HPDE6-E6E7 (cell line): ENCODE results near the gene PDE9A.
A peak's percentile ranks its signal among the peaks of the same experiment; 100 is the strongest.

Experiments
- DNase-seq: peaks from one replicate; pipeline ENCODE4 v3.0.0; 2011; ENCODE audit warnings: missing footprints; ENCODE audit errors: extremely low spot score

The PDE9A gene

DNA sequence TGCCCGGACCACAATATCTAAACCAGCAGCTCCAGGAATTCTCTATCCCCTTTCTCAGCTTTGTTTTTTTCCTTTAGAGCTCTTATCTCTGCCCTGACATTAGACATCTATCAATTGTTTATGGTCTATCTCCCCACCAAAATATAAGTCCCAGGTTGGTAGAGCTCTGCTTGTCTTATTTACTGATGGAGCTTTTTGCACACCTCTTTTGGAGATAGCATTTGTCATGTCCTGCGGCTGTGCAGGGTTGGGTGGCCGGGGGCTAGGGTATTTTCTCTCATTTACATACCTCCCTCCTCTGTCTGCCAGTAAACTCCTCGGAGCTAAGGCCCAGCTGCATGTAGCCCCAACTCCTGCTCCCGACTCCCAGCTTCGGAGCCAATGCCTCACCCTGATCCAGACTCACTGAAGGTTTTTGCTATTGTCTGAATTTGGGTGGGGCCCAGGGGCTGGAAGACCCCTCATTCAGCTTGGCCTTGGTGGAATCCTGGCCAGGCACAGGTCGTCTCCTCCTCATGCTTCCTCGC, 11.1 kb upstream of the PDE9A start:
- no peak for DNase-seq

DNA sequence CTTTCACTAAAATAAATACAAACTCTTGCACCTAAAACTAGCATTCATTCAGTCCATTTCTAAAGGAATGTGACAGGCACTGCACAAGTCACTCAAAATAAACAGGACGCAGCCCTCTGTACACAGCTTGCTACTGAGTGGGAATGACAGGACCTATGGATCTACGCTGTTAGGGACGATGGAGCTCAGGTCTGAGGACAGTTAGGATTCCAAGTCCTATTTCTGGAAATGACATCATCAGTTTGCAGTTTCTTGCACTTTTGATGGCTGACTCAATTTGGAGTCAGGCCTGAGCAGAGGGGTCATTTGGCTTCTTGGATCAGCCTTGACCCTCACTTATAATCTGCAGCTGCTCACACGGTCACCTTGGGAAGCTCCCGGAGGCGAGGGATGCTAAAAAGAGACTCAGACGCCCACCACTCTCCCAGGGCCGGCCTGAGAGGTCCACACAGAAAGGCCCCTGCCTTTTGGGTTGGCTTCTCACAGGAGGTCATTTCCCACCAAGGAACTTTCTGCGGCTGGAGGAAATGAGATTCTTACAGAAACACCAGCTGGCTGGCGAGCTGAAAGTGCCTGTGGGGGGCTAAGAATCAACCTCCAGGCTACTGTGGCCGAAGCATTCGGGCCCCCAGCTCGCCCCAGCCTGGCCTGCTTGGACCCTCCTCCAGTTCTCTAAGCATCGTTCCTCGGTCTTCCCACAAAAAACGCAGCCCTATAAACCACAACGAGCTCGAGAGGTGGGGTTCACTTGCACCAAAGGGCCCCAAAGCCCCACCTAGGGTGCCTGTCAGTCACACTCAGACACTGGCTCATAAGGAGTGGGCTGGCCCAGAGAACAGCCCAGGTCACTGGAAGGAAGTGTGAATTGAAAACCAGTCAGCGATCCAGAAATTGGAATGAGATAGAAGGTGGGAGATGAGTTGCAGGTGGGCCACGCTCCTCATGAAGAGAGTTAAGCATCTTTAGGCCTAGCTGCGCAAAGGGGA, 8.9 kb upstream of the PDE9A start:
- DNase-seq: no peak

DNA sequence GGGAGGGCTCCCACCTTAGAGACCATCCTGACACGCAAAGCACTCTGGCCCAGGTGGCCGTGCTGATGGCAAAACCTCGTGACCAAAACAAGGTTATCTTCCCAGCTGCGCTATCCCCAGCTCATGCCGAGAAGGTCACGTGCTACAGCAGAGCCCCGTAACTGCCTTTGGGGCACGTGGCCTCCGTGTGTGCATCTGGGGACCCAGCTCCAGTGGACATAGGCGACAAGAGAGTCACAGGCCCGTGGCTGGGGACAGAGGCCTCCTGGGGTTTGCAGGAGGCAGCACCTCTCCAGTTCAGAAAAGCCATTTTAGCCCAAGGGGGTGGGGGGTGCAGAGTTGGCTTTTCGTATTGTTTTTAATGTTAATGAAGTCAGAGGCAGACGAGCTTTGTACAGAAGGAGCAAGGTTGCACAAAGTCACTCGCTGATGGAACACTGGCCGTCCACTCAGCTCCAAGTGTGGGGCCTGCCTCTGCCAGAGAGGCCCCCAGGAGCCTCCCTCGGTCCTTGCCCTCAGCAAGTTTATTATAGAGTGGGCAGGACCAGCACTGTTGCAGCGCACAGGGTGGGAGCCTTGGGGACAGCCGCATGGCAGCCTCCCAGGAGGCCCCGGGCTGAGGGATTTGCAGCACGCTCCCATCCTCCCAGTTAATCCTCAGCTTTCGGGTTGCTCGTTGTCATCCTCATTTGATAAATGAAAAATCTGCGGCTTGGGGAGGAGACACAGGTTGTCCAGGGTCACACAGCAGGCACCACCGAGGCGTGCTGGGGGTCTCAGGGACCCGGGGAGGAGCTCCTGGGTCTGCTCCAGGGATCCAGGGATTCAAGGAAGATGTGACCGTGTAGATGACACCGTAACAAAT, 8.0 kb upstream of the PDE9A start:
- no peak for DNase-seq

DNA sequence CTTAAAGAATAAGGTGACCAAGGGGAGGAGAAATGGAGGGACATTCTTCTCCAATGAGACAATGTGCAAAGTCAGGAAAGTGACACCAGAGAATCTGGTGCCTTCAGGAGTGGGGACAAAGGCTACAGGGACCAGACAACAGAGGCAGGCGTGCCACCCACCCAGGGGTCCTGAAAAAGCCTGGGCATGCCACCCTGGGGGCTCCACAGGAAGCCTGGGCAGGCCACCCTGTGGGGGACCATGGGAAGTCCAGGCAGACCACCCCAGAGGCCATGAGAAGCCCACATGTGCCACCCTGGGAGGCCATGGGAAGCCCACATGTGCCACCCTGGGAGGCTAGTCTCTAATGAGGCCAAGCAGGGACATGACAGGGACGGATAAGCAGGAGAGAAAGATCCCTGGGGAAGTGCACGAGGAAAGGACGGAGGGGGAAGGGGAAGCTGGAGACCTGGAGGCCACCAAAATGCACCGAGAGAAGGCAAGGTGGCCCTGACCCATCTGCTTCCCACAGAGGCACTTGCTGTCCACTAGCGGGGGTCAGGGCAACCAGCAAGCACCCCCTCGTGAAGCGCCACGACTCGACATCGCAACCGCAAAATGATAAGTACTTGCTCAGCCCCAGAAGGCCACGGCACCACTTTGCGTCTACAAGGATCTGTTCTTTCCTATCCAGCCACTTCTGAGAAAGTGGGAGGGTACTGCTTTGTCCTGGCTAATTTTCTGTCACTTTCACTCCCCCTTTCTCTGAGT, 7.2 kb upstream of the PDE9A start:
- no peak for DNase-seq

DNA sequence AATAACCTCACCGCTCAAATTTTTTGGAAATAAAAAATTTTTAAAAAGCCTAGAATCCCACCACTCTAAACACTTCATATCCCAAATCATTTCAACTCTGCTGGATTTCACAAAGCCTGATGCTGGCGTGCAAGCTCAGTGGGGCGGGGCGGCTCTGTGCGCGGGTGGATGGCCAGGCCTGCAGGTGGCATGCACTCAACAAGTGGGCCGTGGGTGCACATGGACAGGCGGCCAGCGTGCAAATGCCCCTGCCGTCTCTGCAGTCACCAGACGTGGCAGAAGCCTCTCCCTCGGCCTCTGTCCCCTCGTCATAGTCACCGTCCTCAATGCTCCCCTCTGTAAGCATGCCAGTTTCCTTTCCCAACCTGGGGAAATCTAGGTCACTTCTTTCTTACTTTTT, 6.6 kb upstream of the PDE9A start:
- DNase-seq: no peak

DNA sequence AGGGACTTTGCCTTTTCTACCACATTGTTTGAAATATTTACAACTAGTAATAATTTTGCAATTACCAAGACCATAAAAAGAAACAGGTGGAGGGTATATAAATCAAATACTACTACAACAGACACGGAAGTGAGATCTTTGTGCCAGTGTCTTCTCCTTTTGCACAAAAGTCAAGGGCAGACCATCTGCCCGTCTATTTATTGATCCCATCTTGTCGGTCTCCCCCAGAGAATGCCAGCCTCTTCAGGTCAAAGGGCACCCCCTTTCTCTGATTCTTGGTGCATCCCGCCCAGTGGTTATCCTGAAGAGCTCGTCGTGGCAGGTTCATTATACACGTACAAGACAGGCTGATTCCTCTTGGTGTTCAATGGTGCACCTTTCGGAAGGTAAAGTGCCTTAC, 4.8 kb upstream of the PDE9A start:
- DNase-seq: no peak

DNA sequence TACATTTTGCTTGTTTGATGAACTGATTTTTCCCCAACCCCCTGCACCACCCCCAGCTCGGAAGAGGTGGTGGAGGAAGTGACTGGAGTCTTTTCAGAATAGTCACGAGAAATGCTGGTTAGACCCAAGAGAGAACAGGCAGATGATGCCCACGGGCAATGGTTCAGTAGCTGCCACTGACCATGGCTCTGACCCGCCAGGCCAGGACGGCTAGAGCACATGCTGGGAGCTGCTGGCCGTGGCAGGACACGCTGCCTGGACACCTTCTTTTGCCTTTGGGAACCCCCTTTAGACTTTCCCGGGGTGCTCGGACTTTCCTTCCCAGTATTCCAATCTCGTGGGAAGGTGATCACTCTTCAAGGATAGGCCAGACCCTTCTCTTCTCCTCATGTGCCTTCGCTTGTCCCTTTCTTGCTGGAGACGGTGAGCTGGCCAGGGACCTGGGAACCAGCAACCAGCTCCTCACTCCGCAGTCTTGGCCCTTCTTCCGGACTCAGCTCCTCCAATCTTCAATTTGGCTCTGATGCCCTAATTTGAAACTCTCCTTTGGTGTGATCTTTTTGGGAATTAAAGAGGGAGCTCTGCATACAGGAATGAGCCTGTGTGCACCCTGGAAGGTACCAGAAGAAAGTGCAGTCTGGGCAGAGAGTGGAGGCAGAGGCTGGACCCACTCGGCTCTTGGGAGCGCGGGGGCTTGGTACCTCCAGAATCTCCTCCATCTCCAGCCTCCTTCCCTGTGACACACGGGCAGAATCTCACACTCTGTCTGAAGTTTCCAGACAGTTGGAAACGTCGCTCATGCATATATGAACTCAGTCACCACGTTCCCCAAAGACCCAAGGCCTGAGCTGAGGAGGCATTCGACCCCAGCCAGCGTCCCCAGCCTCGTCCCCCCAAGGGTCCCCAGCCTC, 4.0 kb upstream of the PDE9A start:
- DNase-seq: no peak

DNA sequence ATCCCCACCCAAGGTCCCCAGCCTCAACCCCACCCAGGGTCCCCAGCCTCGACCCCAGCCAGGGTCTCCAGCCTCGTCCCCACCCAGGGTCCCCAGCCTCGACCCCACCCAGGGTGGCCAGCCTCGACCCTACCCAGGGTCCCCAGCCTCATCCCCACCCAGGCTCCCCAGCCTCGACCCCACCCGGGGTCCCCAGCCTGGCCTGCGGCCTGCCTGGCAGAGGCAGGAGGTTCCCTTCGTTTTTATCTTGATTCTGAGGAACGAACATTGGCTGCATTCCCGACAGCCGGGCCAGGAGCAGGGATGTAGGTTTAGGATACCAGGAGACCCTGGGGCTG, 3.4 kb upstream of the PDE9A start:
- DNase-seq: no peak

DNA sequence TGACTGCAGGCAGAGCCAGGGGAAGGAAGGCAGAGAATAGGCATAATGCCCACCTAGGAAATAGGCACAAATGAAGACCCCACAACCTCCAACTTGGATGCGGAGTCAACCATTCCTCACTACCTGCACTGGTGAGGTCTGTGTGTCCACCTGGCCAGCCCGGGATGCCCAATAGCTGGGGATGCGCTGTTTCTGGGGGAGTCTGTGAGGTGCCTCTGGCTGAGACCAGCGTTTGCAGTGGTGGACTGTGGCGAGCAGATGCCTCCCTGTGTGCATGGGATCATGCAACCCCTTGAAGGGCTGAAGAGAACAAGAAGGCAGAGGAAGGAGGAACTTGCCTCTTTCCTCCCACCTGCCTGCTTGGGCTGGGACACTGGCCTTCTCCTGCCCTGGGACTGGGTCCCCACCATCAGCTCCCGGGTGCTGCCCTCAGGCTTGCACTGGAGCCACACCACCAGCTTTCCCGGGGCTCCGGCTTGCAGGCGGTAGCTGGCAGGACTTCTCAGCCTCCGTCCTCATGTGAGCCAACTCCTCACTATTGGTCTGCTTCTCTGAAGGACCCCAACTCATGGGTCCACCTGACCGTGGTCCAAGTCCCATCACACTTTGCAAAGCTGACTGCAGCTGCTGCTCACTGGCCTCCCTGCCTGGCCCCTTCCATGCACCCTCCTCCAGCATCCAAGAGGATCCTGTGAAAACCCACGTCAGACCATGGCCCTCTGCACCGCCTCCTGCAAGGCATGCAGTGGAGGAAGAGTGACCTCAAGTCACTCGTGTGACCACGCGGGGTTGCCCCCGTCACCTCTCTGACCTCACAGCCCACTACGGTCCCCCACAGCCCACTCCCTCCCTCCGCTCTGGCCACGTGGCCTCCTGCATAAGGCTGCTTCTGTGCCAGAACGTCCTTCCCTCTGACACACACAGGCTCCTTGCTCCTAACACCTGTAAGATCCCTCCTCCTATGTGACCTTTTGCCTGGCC, 2.7 kb upstream of the PDE9A start:
- no peak for DNase-seq

DNA sequence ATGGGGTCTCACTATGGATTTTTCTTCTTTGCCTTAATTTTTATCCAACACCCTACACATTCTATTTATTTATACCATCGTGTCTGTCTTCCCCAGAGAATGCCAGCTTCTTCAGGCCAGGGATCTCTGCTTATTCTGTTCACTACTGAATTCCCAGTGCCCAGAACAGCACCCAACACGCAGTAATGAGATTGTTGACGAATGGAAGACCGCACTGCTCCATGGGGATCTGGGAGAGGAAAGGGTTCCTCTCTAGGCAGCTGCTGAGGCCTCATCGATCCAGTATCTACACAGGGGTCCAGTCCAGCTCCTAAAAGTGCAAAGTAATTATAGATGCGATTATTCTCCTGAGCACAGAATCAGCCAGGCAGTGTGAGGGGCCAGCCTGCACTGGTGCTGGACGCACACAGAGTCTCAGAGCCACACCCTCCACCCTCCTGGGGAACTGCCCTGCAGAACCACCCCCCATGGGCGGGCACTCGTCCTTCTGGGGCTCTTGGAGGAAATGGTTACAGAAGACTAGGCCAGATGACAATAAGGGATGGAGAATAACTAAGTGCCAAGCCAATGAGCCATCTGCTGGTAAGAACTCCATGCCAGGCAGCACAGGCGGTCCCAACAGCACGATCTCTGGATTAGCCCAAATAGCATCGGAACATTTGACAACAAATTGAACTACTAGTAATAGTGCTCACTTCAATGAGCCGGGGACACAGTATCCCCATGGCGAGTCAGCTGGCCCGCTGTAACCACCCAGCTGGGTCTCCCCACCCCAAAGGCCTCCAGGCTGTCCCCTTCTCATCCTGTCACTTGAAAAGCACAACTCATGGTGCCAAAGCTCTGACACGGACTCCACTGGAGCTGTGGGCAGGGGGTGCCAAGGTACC, 1.7 kb upstream of the PDE9A start:
- DNase-seq: no peak

DNA sequence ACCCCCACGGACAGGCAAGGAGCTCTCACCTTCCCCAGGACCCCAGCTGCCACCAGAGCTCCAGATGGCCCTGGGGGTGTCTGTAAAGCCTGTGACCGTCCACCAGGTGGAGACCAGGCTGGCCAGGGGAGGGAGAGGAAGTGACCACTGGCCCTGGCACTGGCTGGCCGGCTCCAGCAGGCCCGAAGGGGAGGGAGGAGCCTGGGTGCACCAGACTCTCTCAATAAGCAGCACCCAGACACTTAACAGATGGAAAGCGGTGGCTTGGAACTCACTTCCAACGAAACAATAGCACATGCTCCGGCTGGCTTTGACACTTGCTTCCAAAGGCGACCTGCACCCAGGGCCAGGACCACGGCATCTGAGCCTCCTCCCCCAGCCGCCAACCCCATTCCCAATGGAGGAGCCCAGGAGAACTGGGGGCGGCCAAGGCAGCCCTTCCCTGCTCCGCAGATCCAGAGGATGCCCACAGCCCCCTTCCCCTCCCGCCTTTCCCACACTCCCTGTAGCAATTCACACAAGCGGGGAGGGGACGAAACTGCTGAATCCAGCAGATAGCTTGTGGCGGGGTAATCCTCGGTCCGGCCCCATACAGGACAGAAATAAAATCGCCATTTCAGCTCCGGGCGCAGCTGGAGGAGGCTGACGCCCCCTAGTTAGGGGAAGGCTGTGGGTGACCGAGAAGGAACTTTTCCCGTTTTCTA, 742 bp upstream of the PDE9A start:
- DNase-seq: peak; percentile 39

DNA sequence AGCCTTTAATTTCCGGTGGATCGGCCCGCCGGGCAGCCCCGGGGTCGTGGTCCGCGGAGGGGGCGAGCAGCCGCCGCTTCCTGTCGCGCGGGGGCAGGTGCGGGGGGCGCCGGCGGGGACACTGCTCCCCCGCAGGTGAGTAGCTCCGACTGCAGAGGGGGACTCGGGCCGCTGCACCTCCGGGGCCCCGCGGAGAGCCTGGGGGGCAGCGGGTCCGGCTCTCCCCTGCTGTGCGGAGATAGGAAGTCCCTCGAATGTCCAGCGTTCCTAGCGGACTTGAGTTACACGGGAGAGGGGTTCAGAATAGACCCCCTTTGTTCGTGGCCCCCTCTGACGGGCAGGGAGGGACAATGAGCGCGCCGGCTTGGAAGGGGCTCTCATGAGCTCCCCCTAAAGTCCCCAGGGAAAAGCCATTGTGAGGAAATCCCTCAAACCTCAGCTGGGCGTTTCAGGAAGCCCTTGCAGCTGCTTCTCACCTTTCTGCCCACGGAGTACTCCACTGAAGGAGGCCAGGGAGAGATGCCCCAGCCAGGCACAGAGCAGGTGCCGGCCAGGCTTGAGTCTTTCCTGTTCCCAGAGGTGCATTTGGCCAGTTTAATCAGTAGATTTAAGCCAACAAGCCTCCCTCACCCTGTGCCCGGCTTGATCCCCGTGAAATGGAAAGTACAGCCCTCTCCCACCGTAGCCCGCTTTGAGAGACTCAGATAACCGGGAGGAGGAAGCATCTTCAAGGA, 925 bp downstream of the PDE9A start:
- DNase-seq: peak; percentile 43

DNA sequence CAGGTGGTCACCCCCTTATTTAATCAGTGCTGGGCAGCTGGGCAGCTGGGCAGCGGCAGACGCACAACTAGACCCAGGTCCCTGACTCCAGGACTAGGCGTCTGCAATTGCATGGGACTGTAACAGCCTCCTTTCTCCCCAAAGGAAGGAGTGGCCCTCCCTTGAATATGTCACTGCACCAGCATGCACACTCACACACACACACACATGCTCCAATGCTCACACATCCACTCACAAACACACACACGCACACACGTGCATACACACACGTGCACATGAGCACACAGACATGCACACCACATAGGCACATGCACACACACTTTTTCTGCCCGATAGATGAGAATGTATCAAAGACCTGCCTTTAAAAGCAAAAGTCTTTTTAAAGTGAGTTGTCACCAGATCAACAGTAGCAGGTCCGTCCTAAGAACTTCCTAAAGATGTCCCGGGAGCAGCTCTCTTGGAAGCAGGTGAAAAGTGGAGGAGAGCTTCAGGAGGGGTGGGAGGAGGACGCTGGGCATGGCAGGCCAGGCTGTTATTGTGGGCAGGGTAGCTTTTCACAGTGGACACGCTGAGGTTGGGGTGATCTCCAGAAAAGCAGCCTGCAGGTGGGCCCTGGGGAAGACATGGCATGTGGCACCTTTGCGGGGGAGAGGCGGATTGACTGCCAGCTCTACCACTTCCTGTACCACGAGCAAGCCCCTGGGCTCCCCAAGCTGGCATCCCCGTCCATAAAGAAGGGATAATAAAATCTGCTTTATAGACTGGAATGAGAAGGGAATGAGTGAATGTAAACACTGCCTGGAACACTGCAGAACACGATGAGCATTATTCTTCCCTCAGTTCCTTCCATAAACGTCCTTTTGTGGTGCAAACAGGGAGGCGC, 1.7 kb downstream of the PDE9A start:
- DNase-seq: no peak

DNA sequence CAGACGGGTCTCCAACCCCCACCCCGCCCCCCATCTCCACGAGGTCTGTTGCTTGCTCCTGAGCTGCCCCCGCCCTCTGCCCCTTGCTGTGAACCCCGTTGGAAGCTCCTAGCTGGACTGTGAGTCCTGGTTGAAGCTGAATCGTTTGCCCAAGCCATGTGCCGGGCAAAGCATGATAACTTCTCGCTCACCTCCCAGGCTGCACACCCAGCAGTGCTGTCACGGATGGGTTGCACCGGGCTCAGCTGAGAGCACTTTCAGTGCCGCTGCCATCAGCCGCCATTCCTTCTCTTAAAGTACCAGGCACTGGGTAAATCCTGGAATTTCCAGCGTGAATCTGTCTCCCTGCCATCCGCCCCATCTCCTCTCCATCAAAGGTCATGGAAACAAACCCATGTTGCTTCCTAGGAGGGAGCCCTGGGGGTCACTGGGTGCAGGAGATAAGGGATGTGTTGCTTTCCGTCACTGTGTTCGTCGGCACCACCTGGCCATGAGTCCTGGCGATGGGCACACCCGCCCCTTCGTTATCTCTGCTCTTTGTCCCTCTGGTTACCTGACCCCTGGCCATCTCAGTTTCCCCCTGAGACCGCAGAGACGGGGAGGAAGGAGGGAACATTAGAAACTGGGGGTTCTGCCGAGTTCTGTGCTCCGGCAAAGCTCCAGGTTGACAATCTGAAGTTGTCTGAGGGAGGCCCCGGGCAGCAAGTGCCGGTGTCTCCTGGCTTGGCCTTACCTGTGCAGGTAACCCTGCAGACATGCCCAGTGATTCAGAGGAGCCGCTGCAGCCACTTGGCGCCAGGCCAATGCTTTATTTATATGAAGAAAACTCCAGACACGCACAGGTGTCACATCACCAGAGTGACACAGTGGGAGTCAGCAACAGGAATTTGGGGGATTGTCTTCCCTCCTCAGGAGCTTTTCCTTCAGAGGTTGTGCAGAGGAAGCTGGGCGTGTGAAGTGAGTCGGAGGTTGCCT, 2.7 kb downstream of the PDE9A start:
- peak; percentile 62 for DNase-seq

DNA sequence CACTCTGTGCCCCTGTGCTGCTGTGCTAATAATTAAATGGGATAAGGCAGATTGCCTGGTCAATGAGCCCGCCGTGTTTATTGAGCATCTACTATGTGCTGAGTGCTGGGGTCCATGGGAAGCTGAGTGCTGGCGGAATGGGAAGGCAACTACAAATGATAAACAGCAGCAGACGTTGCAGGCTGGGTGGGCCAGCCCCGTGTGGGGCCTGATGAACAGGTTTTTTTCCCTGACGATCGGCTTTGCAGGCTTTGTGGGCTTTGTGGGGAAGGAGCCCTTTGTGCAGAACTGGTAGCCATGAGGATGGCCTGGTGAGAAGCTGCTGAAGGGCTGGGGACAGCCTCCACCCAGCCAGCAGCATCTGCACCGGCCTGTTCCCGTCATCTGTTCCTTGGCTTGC, 3.5 kb downstream of the PDE9A start:
- DNase-seq: no peak
